GM18508 (cell line): Measurements from ENCODE around the gene UBL5.

ENCODE experiments used
- ATAC-seq: cut with Tn5 transposase; IDR thresholded peaks from one replicate; pipeline ENCODE4 v1.9.1; 2021; ENCODE audit warnings: moderate number of reproducible peaks; ENCODE audit not compliant: insufficient read depth, unreplicated experiment

UBL5 gene

GRCh38 chr19:9848762-9849161 lies 21.0 kb downstream of the UBL5 start:
- no peak for ATAC-seq

GRCh38 chr19:9849791-9850190 lies 22.1 kb downstream of the UBL5 start:
- ATAC-seq: no peak

- ATAC-seq: no peak
These were observed 22.7 kb downstream of the UBL5 start for GRCh38 chr19:9850235-9850959.

- ATAC-seq: no peak
These were observed 26.6 kb downstream of the UBL5 start for GRCh38 chr19:9854282-9854846.

GRCh38 chr19:9856609-9857008 lies 28.9 kb downstream of the UBL5 start:
- ATAC-seq: no peak

- ATAC-seq: no peak
These were observed 29.5 kb downstream of the UBL5 start for GRCh38 chr19:9857076-9857721.

GRCh38 chr19:9857920-9858746 lies 30.4 kb downstream of the UBL5 start:
- no peak for ATAC-seq

GRCh38 chr19:9858766-9859165 lies 31.0 kb downstream of the UBL5 start:
- ATAC-seq: no peak

- ATAC-seq: no peak
These were observed 32.7 kb downstream of the UBL5 start for GRCh38 chr19:9860407-9860806.

- no peak for ATAC-seq
These were observed 33.8 kb downstream of the UBL5 start for GRCh38 chr19:9861503-9861902.

GRCh38 chr19:9862938-9863337 lies 35.2 kb downstream of the UBL5 start:
- no peak for ATAC-seq

- ATAC-seq: no peak
These were observed 36.0 kb downstream of the UBL5 start for GRCh38 chr19:9863759-9864158.

- ATAC-seq: no peak
These were observed 38.2 kb downstream of the UBL5 start for GRCh38 chr19:9865732-9866501.

GRCh38 chr19:9868983-9869617 lies 41.4 kb downstream of the UBL5 start:
- no peak for ATAC-seq

- ATAC-seq: no peak
These were observed 44.1 kb downstream of the UBL5 start for GRCh38 chr19:9871626-9872338.

- no peak for ATAC-seq
These were observed 45.0 kb downstream of the UBL5 start for GRCh38 chr19:9872618-9873242.

- ATAC-seq: no peak
These were observed 47.4 kb downstream of the UBL5 start for GRCh38 chr19:9875031-9875627.

- no peak for ATAC-seq
These were observed 48.1 kb downstream of the UBL5 start for GRCh38 chr19:9875796-9876195.
